ENCODE data around the gene SGIP1. TPM values are rescaled to one million over a fixed set of nuclear protein-coding genes. Genes with fewer than 3 reads are reported as not detected.

Gene SGIP1
- total RNA-seq, 4 donors from 2014 or later = 3.9 to 14.7 (median 6.5) TPM

- H3K4me1 ChIP-seq = no peaks in the 10 kb centered on the region
- H3K4me3 ChIP-seq = no peak overlapping the region
- H3K36me3 ChIP-seq = no peaks in the 10 kb centered on the region
- peaks cover 0 to 7% (median 0%) of the 10 kb centered on the region in 4 donors for H3K9me3 ChIP-seq
- H3K27me3 ChIP-seq = no peaks in the 10 kb centered on the region
- no peak for DNase-seq (ENCODE audit: low spot score in 2 of 2)
- TF ChIP-seq CTCF (IDR thresholded peaks at IDR 0.05) (no peak), POLR2A (IDR thresholded peaks at IDR 0.05) (no peak), EP300 (IDR thresholded peaks at IDR 0.05) (no peak)
- H3K27ac ChIP-seq = no peak overlapping the region
Measured at GRCh38 chr1:66570196-66570595, 36.2 kb downstream of the SGIP1 start.

- Histone ChIP-seq H3K27me3 (no peaks in the 10 kb centered on the region), H3K27ac (no peak overlapping the region), H3K36me3 (no peaks in the 10 kb centered on the region), H3K4me1 (no peaks in the 10 kb centered on the region), H3K9me3 (peaks cover 0 to 7% (median 0%) of the 10 kb centered on the region in 4 donors), H3K4me3 (no peak overlapping the region)
- DNase-seq (ENCODE audit: low spot score in 2 of 2) = no peak
- TF ChIP-seq EP300 (IDR thresholded peaks at IDR 0.05) (no peak), POLR2A (IDR thresholded peaks at IDR 0.05) (no peak), CTCF (IDR thresholded peaks at IDR 0.05) (no peak)
- WGBS, 2 donors = 77 to 88% methylated on average over 1 of the region's 1 CpG
Measured at GRCh38 chr1:66571789-66572188, 37.8 kb downstream of the SGIP1 start.

- DNase-seq (ENCODE audit: low spot score in 2 of 2) = no peak
- Histone ChIP-seq H3K4me1 (no peaks in the 10 kb centered on the region), H3K27ac (no peak overlapping the region), H3K9me3 (no peaks in the 10 kb centered on the region), H3K36me3 (no peaks in the 10 kb centered on the region), H3K4me3 (no peak overlapping the region), H3K27me3 (no peaks in the 10 kb centered on the region)
- TF ChIP-seq POLR2A (IDR thresholded peaks at IDR 0.05) (no peak), EP300 (IDR thresholded peaks at IDR 0.05) (no peak), CTCF (IDR thresholded peaks at IDR 0.05) (no peak)
- whole genome bisulfite sequencing, 2 donors = 72 to 77% methylated on average over 4 of the region's 4 CpGs
Measured at GRCh38 chr1:66575739-66576138, 41.8 kb downstream of the SGIP1 start.

- Histone ChIP-seq H3K4me1 (no peaks in the 10 kb centered on the region), H3K4me3 (no peak overlapping the region), H3K27me3 (no peaks in the 10 kb centered on the region), H3K36me3 (no peaks in the 10 kb centered on the region), H3K9me3 (no peaks in the 10 kb centered on the region), H3K27ac (no peak overlapping the region)
- TF ChIP-seq EP300 (IDR thresholded peaks at IDR 0.05) (no peak), CTCF (IDR thresholded peaks at IDR 0.05) (no peak), POLR2A (IDR thresholded peaks at IDR 0.05) (no peak)
- no peak for DNase-seq (ENCODE audit: low spot score in 2 of 2)
- WGBS, 2 donors = 27 to 34% methylated on average over 1 of the region's 1 CpG
Measured at GRCh38 chr1:66576645-66577044, 42.7 kb downstream of the SGIP1 start.

GRCh38 chr1:66578841-66579240 lies 44.9 kb downstream of the SGIP1 start:
- Histone ChIP-seq H3K9me3 (no peaks in the 10 kb centered on the region), H3K27ac (no peak overlapping the region), H3K4me3 (no peak overlapping the region), H3K36me3 (no peaks in the 10 kb centered on the region), H3K4me1 (no peaks in the 10 kb centered on the region), H3K27me3 (no peaks in the 10 kb centered on the region)
- WGBS, 2 donors = 0 to 14% methylated on average over 1 of the region's 1 CpG
- TF ChIP-seq CTCF (IDR thresholded peaks at IDR 0.05) = no peak
- no peak for TF ChIP-seq EP300 (IDR thresholded peaks at IDR 0.05)
- no peak for TF ChIP-seq POLR2A (IDR thresholded peaks at IDR 0.05)
- DNase-seq (ENCODE audit: low spot score in 2 of 2) = no peak
